NCI-H1092 (cell line): ENCODE results near the gene ZIK1.

Source experiments
- DNase-seq: peaks from one replicate; lab custom pipeline; 2025; lab: John Stamatoyannopoulos, UW

Gene ZIK1

GRCh38 chr19:57583521-57584416 lies at the start of gene ZIK1:
TSS of gene ZIK1 (plus strand) at chr19:57584145. CDS start at chr19:57584357, 212 bp downstream.
- DNase-seq: peak; percentile 85

- DNase-seq: no peak
These were observed 45.9 kb upstream of the ZIK1 start for GRCh38 chr19:57537953-57538547.

- DNase-seq: no peak
These were observed 37.4 kb upstream of the ZIK1 start for GRCh38 chr19:57546513-57546912.

- no peak for DNase-seq
These were observed 31.5 kb upstream of the ZIK1 start for GRCh38 chr19:57552432-57552831.

- no peak for DNase-seq
These were observed 26.3 kb upstream of the ZIK1 start for GRCh38 chr19:57557659-57558058.

- DNase-seq: no peak
These were observed 25.4 kb upstream of the ZIK1 start for GRCh38 chr19:57558525-57558924.

- no peak for DNase-seq
These were observed 24.9 kb upstream of the ZIK1 start for GRCh38 chr19:57559008-57559403.

GRCh38 chr19:57559404-57560025 lies 24.4 kb upstream of the ZIK1 start, which contains the start of gene ZNF550:
TSS of gene ZNF550 (minus strand) at chr19:57559863. CDS start at chr19:57559682, 181 bp downstream.
- DNase-seq: peak; percentile 64

GRCh38 chr19:57560049-57560491 lies 23.9 kb upstream of the ZIK1 start:
- DNase-seq: no peak

GRCh38 chr19:57563547-57563946 lies 20.4 kb upstream of the ZIK1 start:
- DNase-seq: no peak

- no peak for DNase-seq
These were observed 17.3 kb upstream of the ZIK1 start for GRCh38 chr19:57566396-57567265.

GRCh38 chr19:57570707-57571106 lies 13.2 kb upstream of the ZIK1 start:
- DNase-seq: no peak

- no peak for DNase-seq
These were observed 11.5 kb upstream of the ZIK1 start for GRCh38 chr19:57572415-57572947.

GRCh38 chr19:57576661-57577060 lies 7.3 kb upstream of the ZIK1 start:
- DNase-seq: no peak

GRCh38 chr19:57578487-57579205 lies 5.3 kb upstream of the ZIK1 start, which contains the start of gene ZNF416:
TSS of gene ZNF416 (minus strand) at chr19:57578911. CDS start at chr19:57578704, 207 bp downstream.
- DNase-seq: peak; percentile 94

- DNase-seq: no peak
These were observed 833 bp upstream of the ZIK1 start for GRCh38 chr19:57583104-57583520.

GRCh38 chr19:57587529-57587928 lies 3.6 kb downstream of the ZIK1 start:
- DNase-seq: no peak

- DNase-seq: no peak
These were observed 15.4 kb downstream of the ZIK1 start for GRCh38 chr19:57599377-57599760.

- peak; percentile 85 for DNase-seq
These were observed 15.9 kb downstream of the ZIK1 start, which contains the start of gene ZNF530 for GRCh38 chr19:57599761-57600383. TSS of gene ZNF530 (plus strand) at chr19:57599885. CDS start at chr19:57604346, 4,461 bp downstream.

GRCh38 chr19:57606931-57607330 lies 23.0 kb downstream of the ZIK1 start:
- no peak for DNase-seq
